ENCODE data around the gene OBI1.

DNA sequence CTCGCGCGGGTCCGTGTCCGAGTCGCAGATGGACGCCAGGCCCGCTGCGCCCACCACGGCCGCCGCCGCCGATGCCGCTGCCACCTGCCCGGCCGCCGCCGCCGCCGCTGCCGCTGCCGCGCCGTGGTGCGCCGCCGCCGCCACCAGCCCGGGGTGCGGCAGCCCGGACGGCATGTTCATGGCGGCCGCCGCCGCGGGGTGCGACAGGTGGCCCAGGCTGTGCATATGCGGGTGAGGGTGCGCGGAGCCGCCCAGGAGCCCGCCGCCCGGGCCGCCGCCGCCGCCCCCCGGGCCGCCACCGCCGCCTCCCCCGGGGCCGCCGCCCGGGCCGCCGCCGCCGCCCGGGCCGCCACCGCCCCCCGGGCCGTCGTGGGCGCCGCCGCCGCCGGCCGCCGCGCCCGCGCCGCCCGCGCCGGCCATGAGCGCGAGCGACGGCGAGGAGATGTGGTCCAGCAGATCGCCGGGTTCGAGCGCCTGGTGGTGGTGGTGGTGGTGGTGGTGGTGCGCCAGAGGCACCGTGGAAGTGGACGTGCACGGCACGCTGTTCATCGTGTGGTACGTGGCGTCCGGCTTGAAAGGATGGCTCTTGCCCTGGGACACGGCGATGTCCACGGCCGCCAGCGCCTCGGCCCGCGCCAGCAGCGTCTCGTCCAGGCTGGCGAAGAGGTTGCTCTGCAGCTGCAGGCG, 56.9 kb downstream of the OBI1 start:
- TF ChIP-seq, protein P1, sequence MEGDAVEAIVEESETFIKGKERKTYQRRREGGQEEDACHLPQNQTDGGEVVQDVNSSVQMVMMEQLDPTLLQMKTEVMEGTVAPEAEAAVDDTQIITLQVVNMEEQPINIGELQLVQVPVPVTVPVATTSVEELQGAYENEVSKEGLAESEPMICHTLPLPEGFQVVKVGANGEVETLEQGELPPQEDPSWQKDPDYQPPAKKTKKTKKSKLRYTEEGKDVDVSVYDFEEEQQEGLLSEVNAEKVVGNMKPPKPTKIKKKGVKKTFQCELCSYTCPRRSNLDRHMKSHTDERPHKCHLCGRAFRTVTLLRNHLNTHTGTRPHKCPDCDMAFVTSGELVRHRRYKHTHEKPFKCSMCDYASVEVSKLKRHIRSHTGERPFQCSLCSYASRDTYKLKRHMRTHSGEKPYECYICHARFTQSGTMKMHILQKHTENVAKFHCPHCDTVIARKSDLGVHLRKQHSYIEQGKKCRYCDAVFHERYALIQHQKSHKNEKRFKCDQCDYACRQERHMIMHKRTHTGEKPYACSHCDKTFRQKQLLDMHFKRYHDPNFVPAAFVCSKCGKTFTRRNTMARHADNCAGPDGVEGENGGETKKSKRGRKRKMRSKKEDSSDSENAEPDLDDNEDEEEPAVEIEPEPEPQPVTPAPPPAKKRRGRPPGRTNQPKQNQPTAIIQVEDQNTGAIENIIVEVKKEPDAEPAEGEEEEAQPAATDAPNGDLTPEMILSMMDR (conservative IDR thresholded peaks at IDR 0.05; ENCODE audit: low read depth, low read length), result no peak
- no peak for TF ChIP-seq EZH2phosphoT487 (IDR thresholded peaks at IDR 0.05; ENCODE audit: borderline replicate concordance, low read length)

Measured in PC-3 (cell line).